Neural cell (in vitro differentiated cells): ENCODE measurements around the gene DCC. TPM values are rescaled to one million over a fixed set of nuclear protein-coding genes. Genes with fewer than 3 reads are reported as not detected.

ENCODE experiments used
- H2AFZ ChIP-seq: fragments of 200-600, 300-800 bp; sonication (generic), shearing (Covaris generic); 2 replicates; pipeline ENCODE4 v1.6.0; 2014; ENCODE audit warnings: low read depth, mild to moderate bottlenecking, antibody characterized with exemption, low read length, moderate library complexity
- H3F3A ChIP-seq: fragments of 200-600 bp; shearing (Covaris generic); 2 replicates; pipeline ENCODE4 v1.6.1; 2016; ENCODE audit warnings: mild to moderate bottlenecking, moderate library complexity, mixed read lengths, antibody characterized with exemption, low read length; ENCODE audit not compliant: insufficient read depth, poor library complexity, severe bottlenecking
- H3K27ac ChIP-seq: fragments of 200-600, 300-800 bp; sonication (generic), shearing (Covaris generic); 2 replicates; pipeline ENCODE4 v1.5.1; 2014; ENCODE audit warnings: mild to moderate bottlenecking, low read length, moderate library complexity
- H3K27me3 ChIP-seq: fragments of 300-800, 200-600 bp; sonication (generic), shearing (Covaris generic); 2 replicates; pipeline ENCODE4 v1.6.0; 2014; ENCODE audit warnings: mild to moderate bottlenecking, low read depth, low read length, moderate library complexity; ENCODE audit not compliant: insufficient read depth
- H3K36me3 ChIP-seq: fragments of 300-800, 200-600 bp; sonication (generic), shearing (Covaris generic); 2 replicates; pipeline ENCODE4 v1.5.1; 2014; ENCODE audit warnings: mild to moderate bottlenecking, antibody characterized with exemption, low read length, moderate library complexity; ENCODE audit not compliant: insufficient read depth
- H3K4me2 ChIP-seq: fragments of 300-800, 200-600 bp; sonication (generic), shearing (Covaris generic); 2 replicates; pipeline ENCODE4 v1.6.0; 2014; ENCODE audit warnings: mild to moderate bottlenecking, low read length
- H3K4me3 ChIP-seq: fragments of 300-800, 200-600 bp; sonication (generic), shearing (Covaris generic); 2 replicates; pipeline ENCODE4 v1.5.1; 2014; ENCODE audit warnings: mild to moderate bottlenecking, low read length, moderate library complexity
- H3K79me2 ChIP-seq: fragments of 200-600 bp; shearing (Covaris generic); replicated peaks from 2 replicates; pipeline ENCODE4 v1.6.0; 2014; ENCODE audit warnings: mild to moderate bottlenecking, low read length, moderate library complexity; ENCODE audit not compliant: insufficient read depth
- H3K9ac ChIP-seq: fragments of 300-800, 200-600 bp; sonication (generic), shearing (Covaris generic); 2 replicates; pipeline ENCODE4 v1.6.1; 2016; ENCODE audit warnings: mild to moderate bottlenecking, low read length, mixed read lengths
- H3K9me2 ChIP-seq: fragments of 200-600 bp; shearing (Covaris generic); 2 replicates; pipeline ENCODE4 v1.6.1; 2016; ENCODE audit warnings: mild to moderate bottlenecking, low read length, mixed read lengths; ENCODE audit not compliant: insufficient read depth
- H3K9me3 ChIP-seq: fragments of 200-600, 300-800 bp; sonication (generic), shearing (Covaris generic); 2 replicates; pipeline ENCODE4 v1.6.1; 2016; ENCODE audit warnings: mild to moderate bottlenecking, mixed run types, low read length, moderate library complexity, mixed read lengths
- H4K20me1 ChIP-seq: fragments of 200-600 bp; shearing (Covaris generic); 2 replicates; pipeline ENCODE4 v1.6.1; 2016; ENCODE audit warnings: mild to moderate bottlenecking, mixed run types; ENCODE audit not compliant: insufficient read depth
- EP300 ChIP-seq: fragments of 450-650 bp; conservative IDR thresholded peaks from 2 replicates; pipeline ENCODE4 v1.6.1; 2014; ENCODE audit warnings: antibody characterized with exemption, mild to moderate bottlenecking, moderate library complexity; ENCODE audit not compliant: poor library complexity, severe bottlenecking
- EZH2 ChIP-seq: fragments of 200-600, 300-800 bp; shearing (Covaris generic), sonication (generic); IDR thresholded peaks from 2 replicates; pipeline ENCODE4 v1.6.1; 2014; ENCODE audit warnings: antibody characterized with exemption, low read length, borderline replicate concordance, mild to moderate bottlenecking; ENCODE audit not compliant: insufficient read depth, poor library complexity, severe bottlenecking
- MXI1 ChIP-seq: fragments of 450-650 bp; conservative IDR thresholded peaks from 2 replicates; pipeline ENCODE4 v1.6.1; 2014; ENCODE audit warnings: antibody characterized with exemption, mild to moderate bottlenecking; ENCODE audit not compliant: poor library complexity, severe bottlenecking
- POLR2AphosphoS5 ChIP-seq: IDR thresholded peaks from 2 replicates; pipeline ENCODE4 v1.6.1; 2012
- RAD21 ChIP-seq: fragments of 450-650 bp; conservative IDR thresholded peaks from 2 replicates; pipeline ENCODE4 v1.6.1; 2014; ENCODE audit warnings: antibody characterized with exemption, mild to moderate bottlenecking, moderate library complexity
- SMC3 ChIP-seq: fragments of 450-650 bp; conservative IDR thresholded peaks from 2 replicates; pipeline ENCODE4 v1.6.1; 2014; ENCODE audit warnings: antibody characterized with exemption, mild to moderate bottlenecking, moderate library complexity; ENCODE audit not compliant: poor library complexity
- TAF1 ChIP-seq: IDR thresholded peaks from 2 replicates; pipeline ENCODE4 v1.6.1; 2012; ENCODE audit warnings: low read depth
- polyA plus RNA-seq: library from polyadenylated mRNA; depleted of rRNA; stranded (reverse); fragments of >200 nt; gene quantifications from 2 replicates; pipeline ENCODE4 v1.2.3, GENCODE V29; 2014
- TF ChIP-seq, protein P1 (sequence below): IDR thresholded peaks from 2 replicates; pipeline ENCODE4 v1.6.1; 2012; ENCODE audit warnings: borderline replicate concordance
- TF ChIP-seq, protein P2 (sequence below): fragments of 450-650 bp; IDR thresholded peaks from 2 replicates; pipeline ENCODE4 v1.5.1; 2014; ENCODE audit warnings: antibody characterized with exemption, mild to moderate bottlenecking, moderate library complexity; ENCODE audit not compliant: poor library complexity, severe bottlenecking

The DCC gene
- polyA plus RNA-seq, 1 donor from 2014 or later = 40.7 TPM

DNA sequence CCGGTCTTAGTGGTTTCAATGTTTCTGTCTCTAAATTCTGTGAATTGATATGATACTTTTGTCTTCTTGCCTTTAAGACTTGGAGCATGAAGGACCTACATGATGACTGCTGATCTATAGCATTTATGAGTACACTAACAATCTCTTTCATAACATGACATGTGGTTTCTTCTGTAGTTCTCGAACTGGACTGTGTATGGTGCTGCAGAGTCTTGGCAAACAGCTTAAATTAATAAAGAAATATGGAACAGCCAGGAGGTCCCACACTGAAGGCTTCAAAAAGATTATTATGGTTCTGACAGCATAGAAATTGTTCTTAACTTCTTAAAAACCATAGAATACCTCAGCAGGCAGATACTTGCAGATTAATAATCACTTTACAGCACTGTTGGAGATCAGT lies 145.0 kb downstream of the DCC start:
- no peak overlapping the region for H3K27ac ChIP-seq
- no peak overlapping the region for H3K9ac ChIP-seq
- TF ChIP-seq TAF1 = no peak
- TF ChIP-seq SMC3 = peak; percentile 45
- TF ChIP-seq EP300 = no peak
- TF ChIP-seq EZH2 = no peak
- TF ChIP-seq POLR2AphosphoS5 = peak; percentile 25
- TF ChIP-seq, protein P1, sequence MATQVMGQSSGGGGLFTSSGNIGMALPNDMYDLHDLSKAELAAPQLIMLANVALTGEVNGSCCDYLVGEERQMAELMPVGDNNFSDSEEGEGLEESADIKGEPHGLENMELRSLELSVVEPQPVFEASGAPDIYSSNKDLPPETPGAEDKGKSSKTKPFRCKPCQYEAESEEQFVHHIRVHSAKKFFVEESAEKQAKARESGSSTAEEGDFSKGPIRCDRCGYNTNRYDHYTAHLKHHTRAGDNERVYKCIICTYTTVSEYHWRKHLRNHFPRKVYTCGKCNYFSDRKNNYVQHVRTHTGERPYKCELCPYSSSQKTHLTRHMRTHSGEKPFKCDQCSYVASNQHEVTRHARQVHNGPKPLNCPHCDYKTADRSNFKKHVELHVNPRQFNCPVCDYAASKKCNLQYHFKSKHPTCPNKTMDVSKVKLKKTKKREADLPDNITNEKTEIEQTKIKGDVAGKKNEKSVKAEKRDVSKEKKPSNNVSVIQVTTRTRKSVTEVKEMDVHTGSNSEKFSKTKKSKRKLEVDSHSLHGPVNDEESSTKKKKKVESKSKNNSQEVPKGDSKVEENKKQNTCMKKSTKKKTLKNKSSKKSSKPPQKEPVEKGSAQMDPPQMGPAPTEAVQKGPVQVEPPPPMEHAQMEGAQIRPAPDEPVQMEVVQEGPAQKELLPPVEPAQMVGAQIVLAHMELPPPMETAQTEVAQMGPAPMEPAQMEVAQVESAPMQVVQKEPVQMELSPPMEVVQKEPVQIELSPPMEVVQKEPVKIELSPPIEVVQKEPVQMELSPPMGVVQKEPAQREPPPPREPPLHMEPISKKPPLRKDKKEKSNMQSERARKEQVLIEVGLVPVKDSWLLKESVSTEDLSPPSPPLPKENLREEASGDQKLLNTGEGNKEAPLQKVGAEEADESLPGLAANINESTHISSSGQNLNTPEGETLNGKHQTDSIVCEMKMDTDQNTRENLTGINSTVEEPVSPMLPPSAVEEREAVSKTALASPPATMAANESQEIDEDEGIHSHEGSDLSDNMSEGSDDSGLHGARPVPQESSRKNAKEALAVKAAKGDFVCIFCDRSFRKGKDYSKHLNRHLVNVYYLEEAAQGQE = no peak
- peak; percentile 63 for TF ChIP-seq RAD21
- TF ChIP-seq MXI1 = no peak
- TF ChIP-seq, protein P2, sequence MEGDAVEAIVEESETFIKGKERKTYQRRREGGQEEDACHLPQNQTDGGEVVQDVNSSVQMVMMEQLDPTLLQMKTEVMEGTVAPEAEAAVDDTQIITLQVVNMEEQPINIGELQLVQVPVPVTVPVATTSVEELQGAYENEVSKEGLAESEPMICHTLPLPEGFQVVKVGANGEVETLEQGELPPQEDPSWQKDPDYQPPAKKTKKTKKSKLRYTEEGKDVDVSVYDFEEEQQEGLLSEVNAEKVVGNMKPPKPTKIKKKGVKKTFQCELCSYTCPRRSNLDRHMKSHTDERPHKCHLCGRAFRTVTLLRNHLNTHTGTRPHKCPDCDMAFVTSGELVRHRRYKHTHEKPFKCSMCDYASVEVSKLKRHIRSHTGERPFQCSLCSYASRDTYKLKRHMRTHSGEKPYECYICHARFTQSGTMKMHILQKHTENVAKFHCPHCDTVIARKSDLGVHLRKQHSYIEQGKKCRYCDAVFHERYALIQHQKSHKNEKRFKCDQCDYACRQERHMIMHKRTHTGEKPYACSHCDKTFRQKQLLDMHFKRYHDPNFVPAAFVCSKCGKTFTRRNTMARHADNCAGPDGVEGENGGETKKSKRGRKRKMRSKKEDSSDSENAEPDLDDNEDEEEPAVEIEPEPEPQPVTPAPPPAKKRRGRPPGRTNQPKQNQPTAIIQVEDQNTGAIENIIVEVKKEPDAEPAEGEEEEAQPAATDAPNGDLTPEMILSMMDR = peak; percentile 64
- H3K79me2 ChIP-seq = peaks cover 9% of the 10 kb centered on the region
- no peak overlapping the region for H2AFZ ChIP-seq
- H3K36me3 ChIP-seq = no peaks in the 10 kb centered on the region
- H3K4me3 ChIP-seq = no peak overlapping the region
- H4K20me1 ChIP-seq = no peaks in the 10 kb centered on the region
- H3K9me3 ChIP-seq = no peaks in the 10 kb centered on the region
- H3K4me2 ChIP-seq = peak overlapping the region; percentile 31
- no peaks in the 10 kb centered on the region for H3K9me2 ChIP-seq
- H3K27me3 ChIP-seq = no peaks in the 10 kb centered on the region
- no peaks in the 10 kb centered on the region for H3F3A ChIP-seq

DNA sequence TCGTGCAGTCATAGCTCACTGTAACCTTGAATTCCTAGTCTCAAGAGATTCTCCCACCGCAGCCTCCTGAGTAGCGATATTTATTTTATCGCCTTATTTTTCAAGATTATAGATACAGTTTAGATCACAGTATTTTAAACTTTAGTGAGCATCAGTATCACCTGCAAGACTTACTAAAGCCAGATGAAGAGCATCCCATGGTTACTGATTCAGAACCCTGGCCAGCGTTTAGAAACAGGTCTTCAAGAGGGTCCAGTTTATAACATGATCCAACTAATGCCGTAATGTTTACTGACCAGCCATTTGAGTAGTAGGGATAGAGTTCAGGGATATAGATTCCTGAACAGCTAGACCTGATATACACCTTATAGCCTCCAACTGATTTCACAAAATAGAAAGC lies 146.1 kb downstream of the DCC start:
- H3K79me2 ChIP-seq = peaks cover 9% of the 10 kb centered on the region
- no peaks in the 10 kb centered on the region for H3K27me3 ChIP-seq
- no peaks in the 10 kb centered on the region for H3F3A ChIP-seq
- H2AFZ ChIP-seq = no peak overlapping the region
- H3K9ac ChIP-seq = no peak overlapping the region
- H3K27ac ChIP-seq = no peak overlapping the region
- no peaks in the 10 kb centered on the region for H4K20me1 ChIP-seq
- TF ChIP-seq POLR2AphosphoS5 (no peak), TAF1 (no peak), EP300 (no peak), EZH2 (no peak), SMC3 (no peak), MXI1 (no peak), RAD21 (no peak)
- TF ChIP-seq, protein P2 = no peak
- TF ChIP-seq, protein P1 = no peak
- H3K9me2 ChIP-seq = no peaks in the 10 kb centered on the region
- H3K36me3 ChIP-seq = no peaks in the 10 kb centered on the region
- no peaks in the 10 kb centered on the region for H3K9me3 ChIP-seq
- no peak overlapping the region for H3K4me3 ChIP-seq
- no peak overlapping the region for H3K4me2 ChIP-seq
